ENCODE results near the gene INTS4. TPM values are rescaled to one million over a fixed set of nuclear protein-coding genes. Genes with fewer than 3 reads are reported as not detected.
"Not testable (repeated sequence)": the region's sequence is repeated elsewhere in the genome, so short reads cannot be mapped to it uniquely, and the experiment has no call there.

INTS4 gene
- total RNA-seq, 1 experiment from 2014 or later = 86.7 TPM

GRCh38 chr11:77866336-77866735 lies 128.1 kb downstream of the INTS4 start:
- no peaks in the 10 kb centered on the region for H3K9me3 ChIP-seq
- intact Hi-C loops (cut with micrococcal nuclease; ENCODE audit: unreplicated experiment) = no loop called here
- Mint-ChIP-seq H3K4me3 (ENCODE audit: unreplicated experiment) (no peak overlapping the region), H3K36me3 (ENCODE audit: insufficient read depth, unreplicated experiment) (peaks cover 22% of the 10 kb centered on the region), H3K4me1 (ENCODE audit: low read depth, unreplicated experiment) (no peaks in the 10 kb centered on the region), H3K27ac (ENCODE audit: unreplicated experiment) (no peak overlapping the region), H3K27me3 (ENCODE audit: insufficient read depth, unreplicated experiment) (no peaks in the 10 kb centered on the region), H3K9me3 (ENCODE audit: unreplicated experiment) (no peaks in the 10 kb centered on the region)
- no peak for DNase-seq
- H3K4me3 ChIP-seq (ENCODE audit: low read depth, low read length) = no peak overlapping the region
- no peak for TF ChIP-seq CTCF (IDR thresholded peaks at IDR 0.05; ENCODE audit: insufficient read depth in 1 of 2, low read depth in 1 of 2, low read length in 1 of 2, severe bottlenecking in 1 of 2, unreplicated experiment in 1 of 2)
- H3K4me1 ChIP-seq = no peaks in the 10 kb centered on the region
- CTCF ChIA-PET = no interaction called here
- peaks cover 1% of the 10 kb centered on the region; the same call in 1 of the 2 replicates for H3K36me3 ChIP-seq (ENCODE audit: control insufficient read depth, insufficient read depth, low read length)
- H3K27me3 ChIP-seq (replicated peaks; ENCODE audit: control insufficient read depth, insufficient read depth, low read length) = no peaks in the 10 kb centered on the region
- POLR2A ChIA-PET = no interaction called here
- no TSS peak for BruUV-seq (replicated peaks)

GRCh38 chr11:77865805-77866204 lies 128.7 kb downstream of the INTS4 start:
- intact Hi-C loops (cut with micrococcal nuclease; ENCODE audit: unreplicated experiment) = no loop called here
- CTCF ChIA-PET = no interaction called here
- DNase-seq = no peak
- POLR2A ChIA-PET = no interaction called here
- peaks cover 22% of the 10 kb centered on the region for H3K36me3 Mint-ChIP-seq (ENCODE audit: insufficient read depth, unreplicated experiment)
- H3K27ac Mint-ChIP-seq (ENCODE audit: unreplicated experiment) = no peak overlapping the region
- no TSS peak for BruUV-seq (replicated peaks)
- no peaks in the 10 kb centered on the region for H3K9me3 Mint-ChIP-seq (ENCODE audit: unreplicated experiment)
- Histone ChIP-seq H3K9me3 (no peaks in the 10 kb centered on the region), H3K27me3 (replicated peaks; ENCODE audit: control insufficient read depth, insufficient read depth, low read length) (no peaks in the 10 kb centered on the region), H3K4me3 (ENCODE audit: low read depth, low read length) (no peak overlapping the region), H3K4me1 (no peaks in the 10 kb centered on the region), H3K36me3 (ENCODE audit: control insufficient read depth, insufficient read depth, low read length) (peaks cover 1% of the 10 kb centered on the region; the same call in 1 of the 2 replicates)
- H3K4me3 Mint-ChIP-seq (ENCODE audit: unreplicated experiment) = no peak overlapping the region
- no peak for TF ChIP-seq CTCF (IDR thresholded peaks at IDR 0.05; ENCODE audit: insufficient read depth in 1 of 2, low read depth in 1 of 2, low read length in 1 of 2, severe bottlenecking in 1 of 2, unreplicated experiment in 1 of 2)
- no peaks in the 10 kb centered on the region for H3K4me1 Mint-ChIP-seq (ENCODE audit: low read depth, unreplicated experiment)
- no peaks in the 10 kb centered on the region for H3K27me3 Mint-ChIP-seq (ENCODE audit: insufficient read depth, unreplicated experiment)

GRCh38 chr11:77861444-77861843 lies 133.0 kb downstream of the INTS4 start:
- H3K4me1 ChIP-seq; intact Hi-C loops (cut with micrococcal nuclease; ENCODE audit: unreplicated experiment); DNase-seq; H3K36me3 ChIP-seq (ENCODE audit: control insufficient read depth, insufficient read depth, low read length); H3K27me3 ChIP-seq (replicated peaks; ENCODE audit: control insufficient read depth, insufficient read depth, low read length); CTCF ChIA-PET; H3K4me3 Mint-ChIP-seq (ENCODE audit: unreplicated experiment); H3K4me3 ChIP-seq (ENCODE audit: low read depth, low read length); POLR2A ChIA-PET; H3K27me3 Mint-ChIP-seq (ENCODE audit: insufficient read depth, unreplicated experiment); H3K9me3 ChIP-seq; H3K4me1 Mint-ChIP-seq (ENCODE audit: low read depth, unreplicated experiment); H3K27ac Mint-ChIP-seq (ENCODE audit: unreplicated experiment); BruUV-seq (replicated peaks): not testable (repeated sequence)
- Mint-ChIP-seq H3K9me3 (ENCODE audit: unreplicated experiment) (peaks cover 12% of the 10 kb centered on the region), H3K36me3 (ENCODE audit: insufficient read depth, unreplicated experiment) (peaks cover 22% of the 10 kb centered on the region)

GRCh38 chr11:77857906-77858457 lies 136.5 kb downstream of the INTS4 start:
- H3K4me1 Mint-ChIP-seq (ENCODE audit: low read depth, unreplicated experiment); H3K27ac Mint-ChIP-seq (ENCODE audit: unreplicated experiment); H3K4me3 ChIP-seq (ENCODE audit: low read depth, low read length); H3K4me1 ChIP-seq; POLR2A ChIA-PET; BruUV-seq (replicated peaks); H3K4me3 Mint-ChIP-seq (ENCODE audit: unreplicated experiment); DNase-seq; intact Hi-C loops (cut with micrococcal nuclease; ENCODE audit: unreplicated experiment); H3K27me3 ChIP-seq (replicated peaks; ENCODE audit: control insufficient read depth, insufficient read depth, low read length); H3K27me3 Mint-ChIP-seq (ENCODE audit: insufficient read depth, unreplicated experiment): not testable (repeated sequence)
- Histone ChIP-seq H3K36me3 (ENCODE audit: control insufficient read depth, insufficient read depth, low read length) (peaks cover 12% of the 10 kb centered on the region), H3K9me3 (peaks cover 27% of the 10 kb centered on the region)
- CTCF ChIA-PET = interaction anchor here (0.6 kb wide), 1 partner anchor 281 kb away, joined by 7 read pairs; the partner anchor contains the start of gene ALG8
- peaks cover 26% of the 10 kb centered on the region for H3K9me3 Mint-ChIP-seq (ENCODE audit: unreplicated experiment)
- peaks cover 49% of the 10 kb centered on the region for H3K36me3 Mint-ChIP-seq (ENCODE audit: insufficient read depth, unreplicated experiment)
